H9 (cell line): Measurements from ENCODE around the gene CDH4. TPM values are rescaled to one million over a fixed set of nuclear protein-coding genes. Genes with fewer than 3 reads are reported as not detected.

ENCODE experiments used
- DNase-seq: peaks from one replicate; pipeline ENCODE4 v3.0.0-alpha.2; 2017
- H2AFZ ChIP-seq: one replicate; pipeline ENCODE4 v1.6.1; 2013; ENCODE audit warnings: mild to moderate bottlenecking, low read length, control low read depth, moderate library complexity
- H2AK5ac ChIP-seq: 2 replicates; pipeline ENCODE4 v1.6.1; 2013; ENCODE audit warnings: low read length, control low read depth, mixed read lengths; ENCODE audit not compliant: insufficient read length
- H2BK120ac ChIP-seq: one replicate; pipeline ENCODE4 v1.6.1; 2013; ENCODE audit warnings: low read depth, mild to moderate bottlenecking, low read length, control low read depth, inconsistent platforms; ENCODE audit not compliant: poor library complexity, severe bottlenecking
- H2BK12ac ChIP-seq: 2 replicates; pipeline ENCODE4 v1.6.1; 2013; ENCODE audit warnings: low read length, control low read depth, mixed read lengths, low read depth; ENCODE audit not compliant: insufficient read length
- H2BK15ac ChIP-seq: 2 replicates; pipeline ENCODE4 v1.6.1; 2013; ENCODE audit warnings: low read depth, low read length, control low read depth
- H2BK20ac ChIP-seq: one replicate; pipeline ENCODE4 v1.6.1; 2013; ENCODE audit warnings: low read depth, mild to moderate bottlenecking, low read length, control low read depth, inconsistent platforms; ENCODE audit not compliant: poor library complexity, severe bottlenecking
- H2BK5ac ChIP-seq: 2 replicates; pipeline ENCODE4 v1.6.1; 2013; ENCODE audit warnings: low read length, control low read depth, mixed read lengths; ENCODE audit not compliant: insufficient read length
- H3K14ac ChIP-seq: 2 replicates; pipeline ENCODE4 v1.6.1; 2013; ENCODE audit warnings: low read length, control low read depth; ENCODE audit not compliant: insufficient read depth
- H3K18ac ChIP-seq: 2 replicates; pipeline ENCODE4 v1.6.1; 2013; ENCODE audit warnings: low read depth, mild to moderate bottlenecking, mixed read lengths, low read length, control low read depth; ENCODE audit not compliant: insufficient read length
- H3K23ac ChIP-seq: 2 replicates; pipeline ENCODE4 v1.6.1; 2013; ENCODE audit warnings: low read length, control low read depth, mixed read lengths, low read depth; ENCODE audit not compliant: insufficient read length
- H3K23me2 ChIP-seq: 2 replicates; pipeline ENCODE4 v1.6.1; 2013; ENCODE audit warnings: low read depth, mild to moderate bottlenecking, mixed read lengths, low read length, control low read depth; ENCODE audit not compliant: insufficient read length, poor library complexity, severe bottlenecking
- H3K27ac ChIP-seq: 2 replicates; pipeline ENCODE4 v1.5.1; 2013; ENCODE audit warnings: low read length, control low read depth, mixed read lengths, low read depth; ENCODE audit not compliant: insufficient read length
- H3K27me3 ChIP-seq: 2 replicates; pipeline ENCODE4 v1.6.1; 2013; ENCODE audit warnings: low read length, control low read depth, inconsistent platforms; ENCODE audit not compliant: insufficient read depth
- H3K4ac ChIP-seq: 2 replicates; pipeline ENCODE4 v1.6.1; 2013; ENCODE audit warnings: low read depth, mild to moderate bottlenecking, control low read depth, inconsistent platforms, low read length, moderate library complexity
- H3K4me1 ChIP-seq: 2 replicates; pipeline ENCODE4 v1.6.1; 2013; ENCODE audit warnings: low read length, control low read depth, inconsistent platforms; ENCODE audit not compliant: insufficient read depth
- H3K4me2 ChIP-seq: 2 replicates; pipeline ENCODE4 v1.6.1; 2013; ENCODE audit warnings: low read length, control low read depth, mixed read lengths; ENCODE audit not compliant: insufficient read length, insufficient read depth
- H3K56ac ChIP-seq: 2 replicates; pipeline ENCODE4 v1.6.1; 2013; ENCODE audit warnings: low read depth, mild to moderate bottlenecking, mixed read lengths, low read length, control low read depth; ENCODE audit not compliant: insufficient read length
- H3K79me1 ChIP-seq: 2 replicates; pipeline ENCODE4 v1.6.1; 2013; ENCODE audit warnings: low read depth, mild to moderate bottlenecking, moderate library complexity, low read length, control low read depth, inconsistent platforms; ENCODE audit not compliant: insufficient read depth, poor library complexity, severe bottlenecking
- H3K79me2 ChIP-seq: 2 replicates; pipeline ENCODE4 v1.6.1; 2013; ENCODE audit warnings: low read length, control low read depth, inconsistent platforms; ENCODE audit not compliant: insufficient read depth
- H3K9ac ChIP-seq: 2 replicates; pipeline ENCODE4 v1.6.1; 2013; ENCODE audit warnings: low read length, control low read depth, mixed read lengths; ENCODE audit not compliant: insufficient read length; ENCODE audit errors: extremely low read depth
- H3K9me3 ChIP-seq: one replicate; pipeline ENCODE4 v1.6.1; 2013; ENCODE audit warnings: low read depth, low read length, inconsistent platforms; ENCODE audit not compliant: control insufficient read depth
- H3T11ph ChIP-seq: one replicate; pipeline ENCODE4 v1.6.1; 2013; ENCODE audit warnings: mild to moderate bottlenecking, low read length, control low read depth, inconsistent platforms
- H4K20me1 ChIP-seq: one replicate; pipeline ENCODE4 v1.6.1; 2013; ENCODE audit not compliant: control insufficient read depth, insufficient read length, insufficient read depth
- H4K5ac ChIP-seq: 2 replicates; pipeline ENCODE4 v1.6.1; 2013; ENCODE audit warnings: low read depth, mild to moderate bottlenecking, mixed read lengths, low read length, control low read depth; ENCODE audit not compliant: insufficient read length
- H4K8ac ChIP-seq: replicated peaks from 2 replicates; pipeline ENCODE4 v1.6.1; 2013; ENCODE audit warnings: low read length, control low read depth, mixed read lengths, low read depth; ENCODE audit not compliant: insufficient read length
- H4K91ac ChIP-seq: 2 replicates; pipeline ENCODE4 v1.6.1; 2013; ENCODE audit warnings: low read depth, mild to moderate bottlenecking, moderate library complexity, mixed read lengths, low read length, control low read depth; ENCODE audit not compliant: insufficient read length
- H3K27ac Mint-ChIP-seq, 3 experiments: 2 replicates in 2 of 3; 3 replicates in 1 of 3; pipeline ENCODE4 v1.8.0; 2020 to 2021; ENCODE audit warnings: mixed read lengths in 3 of 3, mild to moderate bottlenecking in 1 of 3, moderate library complexity in 1 of 3
- H3K27me3 Mint-ChIP-seq: 2 replicates; pipeline ENCODE4 v1.8.0; 2021; ENCODE audit warnings: low read depth, mild to moderate bottlenecking, moderate library complexity, mixed read lengths
- H3K36me3 Mint-ChIP-seq, 3 experiments: 2 replicates in 2 of 3; 3 replicates in 1 of 3; pipeline ENCODE4 v1.8.0; 2020 to 2021; ENCODE audit warnings: low read depth in 3 of 3, mixed read lengths in 3 of 3; ENCODE audit not compliant: insufficient read depth in 1 of 3
- H3K4me1 Mint-ChIP-seq, 2 experiments: 2 replicates each; pipeline ENCODE4 v1.8.0; 2020; ENCODE audit warnings: mixed read lengths in 2 of 2
- H3K4me3 Mint-ChIP-seq, 2 experiments: 2 replicates in 1 of 2; 3 replicates in 1 of 2; pipeline ENCODE4 v1.8.0; 2020 to 2021; ENCODE audit warnings: mild to moderate bottlenecking in 2 of 2, mixed read lengths in 2 of 2, moderate library complexity in 1 of 2
- H3K9me3 Mint-ChIP-seq, 2 experiments: 2 replicates in 1 of 2; 3 replicates in 1 of 2; pipeline ENCODE4 v1.8.0; 2020; ENCODE audit warnings: mild to moderate bottlenecking in 2 of 2, mixed read lengths in 2 of 2, moderate library complexity in 1 of 2
- CTCF ChIP-seq: fragments of 200-600 bp; sonication (generic); conservative IDR thresholded peaks from 3 replicates; pipeline ENCODE4 v1.8.0; 2021; ENCODE audit warnings: antibody characterized with exemption, mild to moderate bottlenecking
- WGBS: extraction: QIAGEN DNeasy Blood & Tissue Kit; methylation state at CpG from one replicate; pipeline ENCODE4 v1.1.7; 2013; ENCODE audit warnings: missing lambda C conversion rate, low lambda C conversion rate, mixed read lengths; ENCODE audit not compliant: insufficient read length; ENCODE audit errors: extremely low coverage; 5-methylcytosine and 5-hydroxymethylcytosine counted together
- total RNA-seq: library from RNA; stranded (reverse); gene quantifications from 2 replicates; pipeline ENCODE4 v1.2.1, GENCODE V29; 2021

Gene CDH4
- total RNA-seq, 1 experiment from 2014 or later = 3.0 TPM

DNA sequence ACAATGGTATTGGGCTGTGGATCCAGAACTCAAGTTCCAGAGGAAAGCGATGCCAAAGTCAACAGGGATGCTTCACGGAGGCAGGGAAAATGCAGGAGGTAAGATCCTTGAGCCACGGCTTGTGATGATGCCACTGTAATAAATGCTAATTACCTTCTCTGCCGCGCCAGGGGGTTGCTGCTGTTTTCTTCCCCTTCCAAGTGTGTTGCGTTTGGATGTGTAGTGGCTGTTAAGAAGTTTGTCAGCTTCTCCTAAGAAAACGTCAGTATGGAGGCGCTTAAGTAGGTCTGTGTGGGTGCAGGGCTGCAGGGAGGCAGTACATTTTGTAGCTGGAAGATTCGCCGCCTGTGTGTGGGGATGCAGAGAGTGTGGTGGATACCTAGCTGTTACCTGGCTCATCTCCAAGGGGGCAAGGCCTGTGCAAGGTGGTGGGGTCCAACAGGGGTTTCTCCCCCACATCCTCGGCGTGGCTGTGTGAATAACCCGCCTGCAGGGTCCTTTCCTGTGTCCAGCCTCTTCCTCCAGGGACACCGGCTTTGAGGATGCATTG is 318.7 kb downstream of the CDH4 start:
- H3K4me3 Mint-ChIP-seq = no peak overlapping the region
- no peak overlapping the region for H2BK15ac ChIP-seq
- no CpG with 5 or more reads among the region's 14 CpGs for WGBS

More for the DNA sequence above, 318.7 kb downstream of the CDH4 start:
- Histone ChIP-seq H3K14ac (no peak overlapping the region; the same call in 1 of the 2 replicates), H3K79me1 (no peaks in the 10 kb centered on the region), H3K4ac (no peak overlapping the region), H2BK120ac (no peak overlapping the region), H3K4me1 (peaks cover 6% of the 10 kb centered on the region; the same call in 1 of the 2 replicates), H2BK12ac (no peak overlapping the region), H4K91ac (no peak overlapping the region), H2AFZ (no peak overlapping the region), H4K20me1 (no peaks in the 10 kb centered on the region), H3K79me2 (no peaks in the 10 kb centered on the region), H3K9ac (no peak overlapping the region), H2BK5ac (no peak overlapping the region), H2AK5ac (no peak overlapping the region), H3K23ac (no peak overlapping the region), H3K27ac (no peak overlapping the region), H4K5ac (no peak overlapping the region), H4K8ac (no peak overlapping the region), H3K4me2 (no peak overlapping the region), H3K18ac (no peak overlapping the region), H2BK20ac (no peak overlapping the region), H3K56ac (no peak overlapping the region), H3K23me2 (no peaks in the 10 kb centered on the region), H3T11ph (no peak overlapping the region), H3K27me3 (peaks cover 1% of the 10 kb centered on the region; the same call in 1 of the 2 replicates), H3K9me3 (no peaks in the 10 kb centered on the region)
- Mint-ChIP-seq H3K27ac (no peak overlapping the region), H3K36me3 (peaks cover 0 to 2% (median 0%) of the 10 kb centered on the region in 3 experiments; a peak in 2 of 7 replicates), H3K4me1 (peaks cover 35 to 36% of the 10 kb centered on the region in 2 experiments), H3K27me3 (peaks cover 29% of the 10 kb centered on the region), H3K9me3 (peaks cover 0 to 2% of the 10 kb centered on the region in 2 experiments; a peak in 1 of 5 replicates)
- no peak for TF ChIP-seq CTCF
- DNase-seq = no peak
